HG03095 (cell line): ENCODE data around the gene STAC2.
A peak's percentile ranks its signal among the peaks of the same experiment; 100 is the strongest.

ENCODE experiments used
- ATAC-seq: cut with Tn5 transposase; IDR thresholded peaks from one replicate; pipeline ENCODE4 v1.9.1; 2021; ENCODE audit warnings: moderate library complexity; ENCODE audit not compliant: unreplicated experiment

The STAC2 gene

GRCh38 chr17:39210093-39210434, 15.7 kb downstream of the STAC2 start:
- no peak for ATAC-seq

GRCh38 chr17:39209317-39210092, 16.2 kb downstream of the STAC2 start:
- ATAC-seq: no peak

- no peak for ATAC-seq
These were observed 16.9 kb downstream of the STAC2 start for GRCh38 chr17:39208893-39209292.

DNA sequence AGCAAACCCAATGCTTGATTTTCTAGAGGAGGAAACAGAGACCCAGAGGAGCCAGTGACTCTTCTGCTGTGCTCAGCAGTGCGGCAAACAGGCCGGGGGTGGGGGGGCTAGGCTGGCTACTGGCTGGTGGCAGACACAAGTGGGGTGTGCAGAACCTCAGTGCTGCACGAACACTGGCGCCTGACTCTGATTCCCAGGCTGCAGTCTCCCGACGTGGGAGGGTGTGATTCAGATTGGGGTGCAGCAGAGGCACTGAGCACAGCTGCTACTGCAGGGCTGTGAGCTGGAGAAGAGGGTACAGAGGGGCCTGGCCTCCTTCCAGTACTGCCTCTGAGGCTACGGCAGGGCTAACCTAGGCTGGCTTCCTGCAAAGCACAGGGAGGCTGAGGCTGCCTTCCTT, 17.6 kb downstream of the STAC2 start:
- ATAC-seq: no peak

DNA sequence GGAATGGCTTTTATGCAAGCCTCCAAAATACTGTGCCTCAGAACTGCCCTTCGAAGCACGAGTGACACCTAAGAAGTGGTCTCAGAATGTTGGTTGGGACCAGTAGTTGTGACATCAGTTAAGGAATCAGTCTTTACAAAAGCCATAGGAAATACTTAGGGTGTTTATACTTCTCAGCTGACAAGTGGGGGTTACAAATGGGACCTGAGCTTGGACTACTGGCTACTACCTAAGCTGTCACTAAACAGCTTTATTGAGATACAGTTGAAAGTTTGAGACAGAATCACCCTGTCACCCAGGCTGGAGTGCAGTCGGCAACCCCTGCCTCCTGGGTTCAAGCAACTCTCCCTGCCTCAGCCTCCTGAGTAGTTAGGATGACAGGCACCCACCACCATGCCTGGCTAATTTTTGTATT, 20.6 kb downstream of the STAC2 start:
- no peak for ATAC-seq

GRCh38 chr17:39204245-39204644, 21.5 kb downstream of the STAC2 start:
- no peak for ATAC-seq

DNA sequence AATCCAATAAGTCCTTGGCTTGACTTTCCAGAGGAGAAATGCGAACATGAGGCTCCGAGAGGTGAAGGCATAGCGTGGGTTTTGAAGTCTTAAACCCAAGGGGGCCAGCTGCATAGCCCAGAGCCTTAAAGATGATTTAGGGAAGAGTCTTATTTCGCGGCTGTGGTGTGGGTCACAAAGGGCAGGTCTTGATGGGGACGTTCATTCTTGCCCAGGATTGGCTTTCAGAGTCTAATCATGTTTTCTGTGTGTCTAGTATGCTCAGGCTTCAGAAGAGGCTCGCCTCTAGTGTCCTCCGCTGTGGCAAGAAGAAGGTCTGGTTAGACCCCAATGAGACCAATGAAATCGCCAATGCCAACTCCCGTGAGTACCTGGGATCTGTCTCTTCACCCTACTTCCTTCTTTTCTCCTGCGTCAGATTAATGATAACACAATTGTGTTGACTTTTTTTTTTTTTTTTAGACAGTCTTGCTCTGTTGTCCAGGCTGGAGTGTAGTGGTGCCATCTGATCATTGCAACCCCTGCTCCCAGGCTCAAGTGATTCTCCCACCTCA, 24.7 kb downstream of the STAC2 start:
- ATAC-seq: no peak

- ATAC-seq: peak; percentile 46
These were observed 25.5 kb downstream of the STAC2 start, which contains the start of gene RPL19 for GRCh38 chr17:39200070-39200879. Gene RPL19, plus strand, starts transcription at chr17:39200283. Its CDS starts 62 bp downstream, at chr17:39200345.

GRCh38 chr17:39199820-39200069, 26.0 kb downstream of the STAC2 start:
- peak; percentile 39 for ATAC-seq

DNA sequence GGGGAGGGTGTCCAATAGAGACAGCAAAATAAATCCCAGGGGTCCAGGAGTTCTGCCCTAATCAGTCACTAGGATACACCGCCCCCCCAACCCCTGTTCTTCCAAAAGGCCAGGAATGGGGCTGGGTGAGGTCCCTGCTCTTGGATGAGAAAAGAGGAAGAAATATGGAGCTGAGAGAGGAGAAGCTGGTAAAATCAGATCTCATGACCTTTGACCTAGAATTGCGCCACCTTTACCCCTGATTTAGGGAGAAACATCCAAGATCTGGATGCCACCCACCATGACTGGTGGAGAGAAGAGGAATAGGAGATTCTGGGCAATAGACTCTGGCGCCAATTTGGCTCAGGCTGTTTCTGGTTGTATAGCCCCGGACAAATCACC, 27.6 kb downstream of the STAC2 start:
- ATAC-seq: no peak

DNA sequence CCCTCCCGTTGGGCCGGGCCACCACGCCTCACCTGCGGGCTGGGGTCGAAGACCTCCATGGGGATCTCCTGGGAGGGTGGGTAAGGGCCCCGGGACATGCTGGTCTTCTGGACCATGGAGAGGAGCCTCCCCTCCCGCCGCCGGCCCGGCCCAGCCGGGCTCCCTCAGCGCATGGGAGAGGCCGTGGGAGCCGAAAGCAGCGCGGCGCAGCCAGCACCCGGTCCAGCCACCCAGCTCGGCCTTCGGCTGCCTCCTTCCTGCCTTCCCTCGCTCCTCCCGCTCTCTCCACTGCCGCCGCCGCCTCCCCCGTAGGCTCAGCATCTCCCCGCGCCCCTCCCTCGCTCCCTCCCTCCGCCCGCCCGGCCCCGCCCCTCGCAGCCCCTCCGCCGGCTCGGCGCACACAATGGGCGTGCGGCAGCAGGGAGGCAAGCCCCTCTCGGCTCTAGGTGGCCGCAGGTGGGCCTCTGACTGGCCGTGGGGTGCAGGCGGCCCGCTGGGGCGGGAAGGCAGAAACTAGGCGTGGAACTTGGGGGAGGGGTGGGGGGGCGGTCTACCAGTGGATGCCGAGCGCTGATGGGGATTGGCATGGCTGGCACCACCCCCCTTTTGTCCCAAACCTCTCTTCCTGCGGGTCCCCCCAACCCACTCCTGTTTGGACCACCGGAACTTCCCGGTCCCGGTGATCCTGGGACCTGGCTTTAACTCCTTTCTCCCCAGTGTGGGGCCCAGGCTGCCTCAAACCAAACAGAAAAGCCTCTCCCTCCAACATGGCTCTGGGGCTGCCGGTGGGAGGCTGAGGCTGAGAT, 28.2 kb downstream of the STAC2 start, which contains the start of gene CACNB1:
TSS of gene CACNB1 (minus strand) at position 290 of the 806 bp plus-strand sequence. CDS start at position 116, 174 bp downstream.
- no peak for ATAC-seq

- no peak for ATAC-seq
These were observed 28.9 kb downstream of the STAC2 start for GRCh38 chr17:39196808-39197291.

- no peak for ATAC-seq
These were observed 29.4 kb downstream of the STAC2 start for GRCh38 chr17:39196241-39196807.

DNA sequence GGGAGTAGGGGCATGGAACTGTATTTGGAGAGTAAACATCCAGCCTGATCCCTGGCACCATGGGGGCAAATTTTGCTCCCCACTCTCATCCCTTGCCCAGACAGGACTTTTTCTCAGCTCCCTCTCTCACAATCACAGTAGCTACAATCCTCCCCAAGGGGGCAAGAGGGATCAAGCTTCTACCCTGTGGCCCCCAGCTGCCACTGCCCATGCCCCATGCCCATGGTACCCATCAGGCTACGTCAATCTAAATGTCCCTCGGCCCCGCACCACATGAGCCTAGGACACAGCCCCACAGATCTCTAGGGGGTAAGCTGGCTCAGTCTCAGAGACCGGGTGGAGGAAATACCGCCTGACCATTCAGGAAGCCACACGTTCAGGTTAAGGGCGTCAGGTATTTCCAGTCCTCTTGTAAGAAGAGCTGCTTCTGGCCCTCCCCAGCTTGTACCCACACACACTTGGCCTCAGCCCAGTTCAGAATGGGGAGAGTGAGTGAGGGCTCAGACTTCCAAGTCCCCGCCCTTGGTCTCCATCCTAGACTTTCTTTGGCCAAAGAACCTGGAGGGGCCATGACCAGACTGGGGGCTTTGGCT, 30.1 kb downstream of the STAC2 start:
- no peak for ATAC-seq

- ATAC-seq: no peak
These were observed 30.7 kb downstream of the STAC2 start for GRCh38 chr17:39194985-39195524.

DNA sequence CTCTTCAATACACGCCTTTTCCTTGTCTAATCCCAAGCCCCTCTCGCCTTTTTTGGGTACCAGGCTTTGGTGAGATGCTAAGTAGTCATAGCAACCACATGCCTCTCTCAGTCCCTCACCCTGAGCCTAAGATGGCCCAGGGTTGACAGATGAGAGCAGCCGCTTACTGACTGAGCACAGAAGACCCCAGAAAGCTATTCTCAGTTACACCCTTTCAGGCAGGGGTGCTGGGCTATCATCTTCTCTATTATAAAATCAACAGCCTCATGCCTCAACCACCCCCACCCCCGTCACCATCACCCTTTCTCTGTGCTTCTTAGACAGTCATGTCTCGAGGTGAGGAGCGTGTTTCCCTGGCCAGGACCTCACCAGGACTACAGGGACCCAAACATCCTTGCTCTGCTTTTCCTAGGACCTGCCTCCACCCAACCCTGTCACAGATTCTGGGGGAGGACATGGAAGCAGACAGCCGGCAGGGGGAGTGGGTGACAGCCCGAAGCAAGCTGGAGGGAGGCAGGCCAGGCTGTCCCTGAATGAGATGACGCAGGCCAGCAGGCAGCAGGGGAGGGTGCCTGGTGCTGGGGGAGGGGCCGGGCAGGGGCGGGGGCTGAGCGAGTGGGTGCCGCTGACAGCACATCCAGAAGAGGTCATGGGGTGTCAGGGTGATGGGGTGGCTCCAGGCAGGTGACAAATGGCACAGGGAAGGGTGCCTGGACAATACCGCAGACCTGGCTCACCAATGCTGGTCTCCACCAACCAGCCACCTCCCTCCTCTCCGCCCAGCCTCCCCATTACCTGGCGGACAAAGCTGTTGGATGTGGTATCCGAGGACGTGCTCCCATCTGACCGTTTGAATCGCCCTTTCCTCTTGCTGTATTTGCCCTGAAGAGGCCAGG, 31.4 kb downstream of the STAC2 start:
- no peak for ATAC-seq

DNA sequence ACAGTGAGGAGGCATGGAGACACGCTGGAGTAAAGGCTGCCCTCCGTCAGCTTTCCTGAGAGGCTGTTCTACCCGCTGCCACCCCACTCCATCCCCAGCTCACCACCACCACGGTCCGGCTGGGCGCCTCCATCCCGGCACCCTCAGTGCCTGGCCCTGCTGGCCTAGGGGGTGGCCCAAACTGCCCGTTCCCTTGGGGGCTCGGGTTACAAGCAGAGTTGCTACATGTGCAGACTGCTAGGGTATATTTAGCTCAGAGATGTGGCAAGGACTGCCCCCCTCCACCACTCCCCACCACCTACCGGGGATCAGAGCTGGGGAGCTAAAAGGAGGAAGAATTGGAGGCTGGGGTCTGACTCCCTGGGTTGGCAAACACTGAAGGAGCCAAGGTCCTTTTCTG, 32.4 kb downstream of the STAC2 start:
- ATAC-seq: no peak

GRCh38 chr17:39192901-39193300, 32.8 kb downstream of the STAC2 start:
- no peak for ATAC-seq
